Measurements from ENCODE around the gene CNTNAP5.

CNTNAP5 gene

GRCh38 chr2:124547700-124548099 lies 522.6 kb downstream of the CNTNAP5 start:
- no peaks in the 10 kb centered on the region for H3K27me3 ChIP-seq (ENCODE audit: control insufficient read depth in 1 of 2, insufficient read depth in 2 of 2, low read length in 2 of 2)
- H3K9me3 ChIP-seq (ENCODE audit: control insufficient read depth in 1 of 2, low read length in 2 of 2), result no peaks in the 10 kb centered on the region
- H3K4me1 ChIP-seq (ENCODE audit: control insufficient read depth in 1 of 2, insufficient read depth in 2 of 2, low read length in 2 of 2), result no peaks in the 10 kb centered on the region
- H3K9ac ChIP-seq (ENCODE audit: low read depth in 1 of 2, low read length in 2 of 2), result no peak overlapping the region
- no peak overlapping the region for H3K4me3 ChIP-seq (ENCODE audit: low read depth in 1 of 2, low read length in 2 of 2)
- H3K36me3 ChIP-seq (ENCODE audit: control insufficient read depth in 1 of 2, insufficient read depth in 2 of 2, low read length in 2 of 2), result no peaks in the 10 kb centered on the region
- H3K27ac ChIP-seq (ENCODE audit: low read depth, low read length), result no peak overlapping the region

- Histone ChIP-seq H3K4me3 (ENCODE audit: low read depth in 1 of 2, low read length in 2 of 2) (no peak overlapping the region), H3K27me3 (ENCODE audit: control insufficient read depth in 1 of 2, insufficient read depth in 2 of 2, low read length in 2 of 2) (no peaks in the 10 kb centered on the region), H3K9me3 (ENCODE audit: control insufficient read depth in 1 of 2, low read length in 2 of 2) (no peaks in the 10 kb centered on the region), H3K27ac (ENCODE audit: low read depth, low read length) (no peak overlapping the region), H3K9ac (ENCODE audit: low read depth in 1 of 2, low read length in 2 of 2) (no peak overlapping the region), H3K4me1 (ENCODE audit: control insufficient read depth in 1 of 2, insufficient read depth in 2 of 2, low read length in 2 of 2) (no peaks in the 10 kb centered on the region), H3K36me3 (ENCODE audit: control insufficient read depth in 1 of 2, insufficient read depth in 2 of 2, low read length in 2 of 2) (no peaks in the 10 kb centered on the region)
Observed at GRCh38 chr2:124558277-124558905, 533.3 kb downstream of the CNTNAP5 start.

- Histone ChIP-seq H3K4me1 (ENCODE audit: control insufficient read depth in 1 of 2, insufficient read depth in 2 of 2, low read length in 2 of 2) (no peaks in the 10 kb centered on the region), H3K9me3 (ENCODE audit: control insufficient read depth in 1 of 2, low read length in 2 of 2) (no peaks in the 10 kb centered on the region), H3K27ac (ENCODE audit: low read depth, low read length) (no peak overlapping the region), H3K27me3 (ENCODE audit: control insufficient read depth in 1 of 2, insufficient read depth in 2 of 2, low read length in 2 of 2) (no peaks in the 10 kb centered on the region), H3K36me3 (ENCODE audit: control insufficient read depth in 1 of 2, insufficient read depth in 2 of 2, low read length in 2 of 2) (no peaks in the 10 kb centered on the region), H3K4me3 (ENCODE audit: low read depth in 1 of 2, low read length in 2 of 2) (no peak overlapping the region), H3K9ac (ENCODE audit: low read depth in 1 of 2, low read length in 2 of 2) (no peak overlapping the region)
Observed at GRCh38 chr2:124559236-124559635, 534.1 kb downstream of the CNTNAP5 start.

DNA sequence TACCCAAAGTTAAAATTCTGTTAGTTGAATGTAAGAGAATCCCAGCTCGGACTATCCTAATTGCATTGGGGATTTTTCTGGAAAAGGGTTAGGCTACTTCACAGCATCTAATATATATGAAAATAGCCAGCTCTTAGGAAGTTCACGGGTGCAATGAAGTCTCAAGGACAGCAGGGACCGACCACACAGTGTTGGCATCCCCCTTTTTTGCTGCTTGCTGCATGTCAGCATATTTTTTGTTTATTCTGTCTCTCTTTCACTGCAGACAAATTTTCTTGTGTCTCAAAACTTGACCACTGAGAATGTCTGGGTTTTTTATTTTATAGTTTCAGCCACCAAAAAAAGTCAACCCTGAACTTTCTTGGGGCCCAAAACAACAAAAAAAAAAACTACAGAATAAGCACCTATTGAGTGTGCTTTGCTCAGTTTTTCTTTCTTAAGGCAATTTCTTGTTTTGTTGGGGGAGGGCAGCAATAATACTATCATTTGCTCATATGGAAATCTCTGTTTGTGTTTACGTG lies 535.6 kb downstream of the CNTNAP5 start:
- no peaks in the 10 kb centered on the region for H3K4me1 ChIP-seq (ENCODE audit: control insufficient read depth in 1 of 2, insufficient read depth in 2 of 2, low read length in 2 of 2)
- no peaks in the 10 kb centered on the region for H3K36me3 ChIP-seq (ENCODE audit: control insufficient read depth in 1 of 2, insufficient read depth in 2 of 2, low read length in 2 of 2)
- no peak overlapping the region for H3K27ac ChIP-seq (ENCODE audit: low read depth, low read length)
- H3K9ac ChIP-seq (ENCODE audit: low read depth in 1 of 2, low read length in 2 of 2), result no peak overlapping the region
- H3K27me3 ChIP-seq (ENCODE audit: control insufficient read depth in 1 of 2, insufficient read depth in 2 of 2, low read length in 2 of 2), result no peaks in the 10 kb centered on the region
- no peak overlapping the region for H3K4me3 ChIP-seq (ENCODE audit: low read depth in 1 of 2, low read length in 2 of 2)
- no peaks in the 10 kb centered on the region for H3K9me3 ChIP-seq (ENCODE audit: control insufficient read depth in 1 of 2, low read length in 2 of 2)

DNA sequence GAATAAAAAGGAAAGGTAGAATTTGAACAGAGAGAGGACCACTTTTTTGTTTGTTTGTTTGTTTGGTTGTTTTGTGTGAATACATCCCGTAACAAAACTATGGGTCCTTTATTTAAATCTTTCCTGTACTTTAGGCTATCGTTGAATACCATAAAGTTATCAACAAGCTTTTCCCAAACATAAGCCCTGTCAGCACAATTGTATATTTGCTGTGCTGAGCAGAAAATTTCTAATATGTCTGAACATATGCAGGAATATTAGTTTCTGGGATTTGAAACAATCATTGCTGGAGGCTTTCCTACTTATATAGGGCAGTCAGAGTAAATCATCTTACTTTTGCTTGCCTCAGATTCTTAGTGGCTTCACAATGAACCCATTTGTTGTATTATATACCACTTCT lies 536.4 kb downstream of the CNTNAP5 start:
- Histone ChIP-seq H3K36me3 (ENCODE audit: control insufficient read depth in 1 of 2, insufficient read depth in 2 of 2, low read length in 2 of 2) (no peaks in the 10 kb centered on the region), H3K4me3 (ENCODE audit: low read depth in 1 of 2, low read length in 2 of 2) (no peak overlapping the region), H3K27me3 (ENCODE audit: control insufficient read depth in 1 of 2, insufficient read depth in 2 of 2, low read length in 2 of 2) (no peaks in the 10 kb centered on the region), H3K27ac (ENCODE audit: low read depth, low read length) (no peak overlapping the region), H3K9me3 (ENCODE audit: control insufficient read depth in 1 of 2, low read length in 2 of 2) (no peaks in the 10 kb centered on the region), H3K4me1 (ENCODE audit: control insufficient read depth in 1 of 2, insufficient read depth in 2 of 2, low read length in 2 of 2) (no peaks in the 10 kb centered on the region), H3K9ac (ENCODE audit: low read depth in 1 of 2, low read length in 2 of 2) (no peak overlapping the region)

GRCh38 chr2:124563426-124563825 lies 538.3 kb downstream of the CNTNAP5 start:
- no peaks in the 10 kb centered on the region for H3K4me1 ChIP-seq (ENCODE audit: control insufficient read depth in 1 of 2, insufficient read depth in 2 of 2, low read length in 2 of 2)
- H3K9ac ChIP-seq (ENCODE audit: low read depth in 1 of 2, low read length in 2 of 2), result no peak overlapping the region
- peaks cover 0 to 5% of the 10 kb centered on the region in 2 donors for H3K9me3 ChIP-seq (ENCODE audit: control insufficient read depth in 1 of 2, low read length in 2 of 2)
- no peak overlapping the region for H3K27ac ChIP-seq (ENCODE audit: low read depth, low read length)
- no peaks in the 10 kb centered on the region for H3K27me3 ChIP-seq (ENCODE audit: control insufficient read depth in 1 of 2, insufficient read depth in 2 of 2, low read length in 2 of 2)
- H3K4me3 ChIP-seq (ENCODE audit: low read depth in 1 of 2, low read length in 2 of 2), result no peak overlapping the region
- H3K36me3 ChIP-seq (ENCODE audit: control insufficient read depth in 1 of 2, insufficient read depth in 2 of 2, low read length in 2 of 2), result no peaks in the 10 kb centered on the region

DNA sequence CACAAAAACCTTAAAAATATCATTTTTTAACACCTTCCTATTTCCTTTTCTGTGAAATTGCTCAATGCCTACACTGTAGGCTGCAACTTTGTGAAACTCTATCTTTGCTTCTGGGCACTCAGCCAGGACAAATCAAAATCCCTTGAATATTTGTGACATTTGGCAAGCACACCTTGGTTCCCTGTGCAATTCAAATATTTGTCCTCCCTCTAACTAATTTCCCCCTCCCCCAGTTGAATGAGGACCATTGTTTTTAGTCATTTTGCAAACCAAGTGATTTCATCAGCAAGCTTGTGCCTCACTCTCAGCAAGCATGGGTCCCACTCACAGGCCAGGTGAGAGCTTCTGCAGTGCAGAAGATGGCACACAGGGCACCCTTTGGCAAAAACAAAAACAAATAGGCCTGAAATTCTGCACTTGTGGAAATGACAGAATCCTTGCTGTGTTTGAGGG lies 541.5 kb downstream of the CNTNAP5 start:
- peaks cover 0 to 5% of the 10 kb centered on the region in 2 donors for H3K9me3 ChIP-seq (ENCODE audit: control insufficient read depth in 1 of 2, low read length in 2 of 2)
- H3K9ac ChIP-seq (ENCODE audit: low read depth in 1 of 2, low read length in 2 of 2), result no peak overlapping the region
- H3K27ac ChIP-seq (ENCODE audit: low read depth, low read length), result no peak overlapping the region
- H3K27me3 ChIP-seq (ENCODE audit: control insufficient read depth in 1 of 2, insufficient read depth in 2 of 2, low read length in 2 of 2), result no peaks in the 10 kb centered on the region
- no peaks in the 10 kb centered on the region for H3K36me3 ChIP-seq (ENCODE audit: control insufficient read depth in 1 of 2, insufficient read depth in 2 of 2, low read length in 2 of 2)
- no peak overlapping the region for H3K4me3 ChIP-seq (ENCODE audit: low read depth in 1 of 2, low read length in 2 of 2)
- no peaks in the 10 kb centered on the region for H3K4me1 ChIP-seq (ENCODE audit: control insufficient read depth in 1 of 2, insufficient read depth in 2 of 2, low read length in 2 of 2)

- Histone ChIP-seq H3K27ac (ENCODE audit: low read depth, low read length) (no peak overlapping the region), H3K9me3 (ENCODE audit: control insufficient read depth in 1 of 2, low read length in 2 of 2) (peaks cover 0 to 5% of the 10 kb centered on the region in 2 donors), H3K36me3 (ENCODE audit: control insufficient read depth in 1 of 2, insufficient read depth in 2 of 2, low read length in 2 of 2) (no peaks in the 10 kb centered on the region), H3K9ac (ENCODE audit: low read depth in 1 of 2, low read length in 2 of 2) (no peak overlapping the region), H3K4me1 (ENCODE audit: control insufficient read depth in 1 of 2, insufficient read depth in 2 of 2, low read length in 2 of 2) (no peaks in the 10 kb centered on the region), H3K4me3 (ENCODE audit: low read depth in 1 of 2, low read length in 2 of 2) (no peak overlapping the region), H3K27me3 (ENCODE audit: control insufficient read depth in 1 of 2, insufficient read depth in 2 of 2, low read length in 2 of 2) (no peaks in the 10 kb centered on the region)
Observed at GRCh38 chr2:124570872-124571271, 545.8 kb downstream of the CNTNAP5 start.

- H3K9me3 ChIP-seq (ENCODE audit: control insufficient read depth in 1 of 2, low read length in 2 of 2), result peaks cover 0 to 5% of the 10 kb centered on the region in 2 donors
- no peak overlapping the region for H3K9ac ChIP-seq (ENCODE audit: low read depth in 1 of 2, low read length in 2 of 2)
- H3K4me3 ChIP-seq (ENCODE audit: low read depth in 1 of 2, low read length in 2 of 2), result no peak overlapping the region
- no peaks in the 10 kb centered on the region for H3K36me3 ChIP-seq (ENCODE audit: control insufficient read depth in 1 of 2, insufficient read depth in 2 of 2, low read length in 2 of 2)
- no peak overlapping the region for H3K27ac ChIP-seq (ENCODE audit: low read depth, low read length)
- H3K4me1 ChIP-seq (ENCODE audit: control insufficient read depth in 1 of 2, insufficient read depth in 2 of 2, low read length in 2 of 2), result no peaks in the 10 kb centered on the region
- H3K27me3 ChIP-seq (ENCODE audit: control insufficient read depth in 1 of 2, insufficient read depth in 2 of 2, low read length in 2 of 2), result no peaks in the 10 kb centered on the region
Observed at GRCh38 chr2:124571836-124572235, 546.7 kb downstream of the CNTNAP5 start.

GRCh38 chr2:124572934-124573634 lies 548.0 kb downstream of the CNTNAP5 start:
- Histone ChIP-seq H3K9me3 (ENCODE audit: control insufficient read depth in 1 of 2, low read length in 2 of 2) (no peaks in the 10 kb centered on the region), H3K27ac (ENCODE audit: low read depth, low read length) (no peak overlapping the region), H3K36me3 (ENCODE audit: control insufficient read depth in 1 of 2, insufficient read depth in 2 of 2, low read length in 2 of 2) (no peaks in the 10 kb centered on the region), H3K27me3 (ENCODE audit: control insufficient read depth in 1 of 2, insufficient read depth in 2 of 2, low read length in 2 of 2) (no peaks in the 10 kb centered on the region), H3K4me1 (ENCODE audit: control insufficient read depth in 1 of 2, insufficient read depth in 2 of 2, low read length in 2 of 2) (no peaks in the 10 kb centered on the region), H3K4me3 (ENCODE audit: low read depth in 1 of 2, low read length in 2 of 2) (no peak overlapping the region), H3K9ac (ENCODE audit: low read depth in 1 of 2, low read length in 2 of 2) (no peak overlapping the region)

Data from duodenal mucosa (tissue), 2 donors.